ENCODE data around the gene EPHA4. TPM values are rescaled to one million over a fixed set of nuclear protein-coding genes. Genes with fewer than 3 reads are reported as not detected.

The EPHA4 gene
- total and polyA plus RNA-seq, 2 experiments from 2014 or later: 24.4 to 42.2 TPM

GRCh38 chr2:221392228-221392881 is 179.7 kb downstream of the EPHA4 start:
- in situ Hi-C loops (cut with MboI): no loop called here

DNA sequence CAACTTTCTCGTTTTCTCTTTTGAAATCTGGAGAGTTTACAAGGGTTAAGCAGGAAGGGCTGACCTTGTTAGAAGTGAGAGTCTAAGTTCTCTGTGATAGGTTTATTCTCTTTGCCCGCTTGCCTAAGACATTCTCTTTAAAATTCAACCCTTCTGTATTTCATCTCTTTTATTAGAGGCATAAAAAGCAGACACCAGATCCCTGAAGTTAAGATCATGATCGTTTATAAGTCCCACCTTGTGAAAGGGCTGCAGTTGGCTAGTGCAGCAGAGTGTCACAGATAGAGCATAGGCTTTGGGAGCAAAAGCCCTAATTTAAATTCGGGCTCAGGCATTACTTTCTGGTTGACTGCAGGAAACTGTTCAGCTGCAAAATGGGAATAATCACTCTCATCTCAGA is 181.2 kb downstream of the EPHA4 start:
- Histone ChIP-seq H3K4me3 (no peak overlapping the region), H3K79me2 (ENCODE audit: insufficient read depth) (no peaks in the 10 kb centered on the region), H3K27me3 (replicated peaks; ENCODE audit: insufficient read depth) (no peaks in the 10 kb centered on the region), H3K4me1 (ENCODE audit: insufficient read depth) (no peaks in the 10 kb centered on the region), H3K9me2 (ENCODE audit: insufficient read depth) (no peaks in the 10 kb centered on the region), H3K9me3 (ENCODE audit: low read depth) (no peaks in the 10 kb centered on the region), H3K27ac (no peak overlapping the region), H3K9ac (no peak overlapping the region), H3K36me3 (ENCODE audit: low read depth) (no peaks in the 10 kb centered on the region), H4K20me1 (ENCODE audit: insufficient read depth) (no peaks in the 10 kb centered on the region), H2AFZ (no peak overlapping the region), H3K4me2 (ENCODE audit: unreplicated experiment) (no peak overlapping the region), H3F3A (ENCODE audit: insufficient read depth) (no peaks in the 10 kb centered on the region)
- 66 to 72% methylated on average over 4 of the region's 4 CpGs for WGBS, 2 experiments (ENCODE audit: low coverage in 1 of 2, low lambda C conversion rate in 2 of 2, missing lambda C conversion rate in 2 of 2)
- DNase-seq: no peak
- in situ Hi-C loops (cut with MboI): no loop called here
- TF ChIP-seq EZH2phosphoT487 (IDR thresholded peaks at IDR 0.05; ENCODE audit: insufficient read depth, low read depth) (no peak), EZH2 (IDR thresholded peaks at IDR 0.05; ENCODE audit: insufficient read depth, poor library complexity, severe bottlenecking) (no peak)

More at GRCh38 chr2:221392228-221392881, 179.7 kb downstream of the EPHA4 start:
- H3K9me3 ChIP-seq (ENCODE audit: low read depth): no peaks in the 10 kb centered on the region
- H3K9ac ChIP-seq: no peak overlapping the region
- no peaks in the 10 kb centered on the region for H3F3A ChIP-seq (ENCODE audit: insufficient read depth)
- no peaks in the 10 kb centered on the region for H3K79me2 ChIP-seq (ENCODE audit: insufficient read depth)
- H3K4me3 ChIP-seq: no peak overlapping the region
- DNase-seq: no peak
- no peak for TF ChIP-seq EZH2phosphoT487 (IDR thresholded peaks at IDR 0.05; ENCODE audit: insufficient read depth, low read depth)
- no peak for TF ChIP-seq EZH2 (IDR thresholded peaks at IDR 0.05; ENCODE audit: insufficient read depth, poor library complexity, severe bottlenecking)
- WGBS, 2 experiments (ENCODE audit: low coverage in 1 of 2, low lambda C conversion rate in 2 of 2, missing lambda C conversion rate in 2 of 2): 81 to 84% methylated on average over 5 of the region's 5 CpGs
- H3K36me3 ChIP-seq (ENCODE audit: low read depth): no peaks in the 10 kb centered on the region
- no peaks in the 10 kb centered on the region for H4K20me1 ChIP-seq (ENCODE audit: insufficient read depth)
- no peaks in the 10 kb centered on the region for H3K4me1 ChIP-seq (ENCODE audit: insufficient read depth)
- no peaks in the 10 kb centered on the region for H3K9me2 ChIP-seq (ENCODE audit: insufficient read depth)
- H3K27ac ChIP-seq: no peak overlapping the region
- H3K4me2 ChIP-seq (ENCODE audit: unreplicated experiment): no peak overlapping the region
- H2AFZ ChIP-seq: no peak overlapping the region
- no peaks in the 10 kb centered on the region for H3K27me3 ChIP-seq (replicated peaks; ENCODE audit: insufficient read depth)

DNA sequence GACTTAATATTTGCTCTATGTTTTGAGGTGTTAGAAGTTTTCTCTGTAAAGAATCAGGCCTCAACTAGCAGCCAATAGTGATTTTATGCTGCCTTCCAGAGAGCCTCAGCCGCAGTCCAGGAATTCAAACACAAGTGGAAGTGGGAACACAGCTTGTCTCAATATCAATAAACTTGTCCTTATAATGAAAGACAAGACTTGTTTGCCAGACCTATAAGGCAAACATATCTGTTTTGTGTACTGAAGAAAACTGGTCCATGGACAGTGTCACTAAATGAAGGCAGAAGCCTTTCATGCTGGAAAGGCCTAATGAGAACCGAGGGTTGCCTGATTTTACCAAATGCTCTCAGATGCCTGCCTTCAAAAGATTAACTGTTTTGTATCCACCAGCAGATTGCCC is 182.2 kb downstream of the EPHA4 start:
- no peaks in the 10 kb centered on the region for H3K79me2 ChIP-seq (ENCODE audit: insufficient read depth)
- H4K20me1 ChIP-seq (ENCODE audit: insufficient read depth): no peaks in the 10 kb centered on the region
- DNase-seq: no peak
- in situ Hi-C loops (cut with MboI): no loop called here
- no peak overlapping the region for H3K9ac ChIP-seq
- H3K4me3 ChIP-seq: no peak overlapping the region
- H3K4me1 ChIP-seq (ENCODE audit: insufficient read depth): no peaks in the 10 kb centered on the region
- H3K27me3 ChIP-seq (replicated peaks; ENCODE audit: insufficient read depth): no peaks in the 10 kb centered on the region
- 82 to 85% methylated on average over 2 of the region's 2 CpGs for WGBS, 2 experiments (ENCODE audit: low coverage in 1 of 2, low lambda C conversion rate in 2 of 2, missing lambda C conversion rate in 2 of 2)
- H3K36me3 ChIP-seq (ENCODE audit: low read depth): no peaks in the 10 kb centered on the region
- no peak overlapping the region for H3K4me2 ChIP-seq (ENCODE audit: unreplicated experiment)
- TF ChIP-seq EZH2 (IDR thresholded peaks at IDR 0.05; ENCODE audit: insufficient read depth, poor library complexity, severe bottlenecking): no peak
- no peak for TF ChIP-seq EZH2phosphoT487 (IDR thresholded peaks at IDR 0.05; ENCODE audit: insufficient read depth, low read depth)
- H3F3A ChIP-seq (ENCODE audit: insufficient read depth): no peaks in the 10 kb centered on the region
- no peak overlapping the region for H3K27ac ChIP-seq
- H2AFZ ChIP-seq: no peak overlapping the region
- H3K9me3 ChIP-seq (ENCODE audit: low read depth): no peaks in the 10 kb centered on the region
- H3K9me2 ChIP-seq (ENCODE audit: insufficient read depth): no peaks in the 10 kb centered on the region

- Histone ChIP-seq H3K27ac (no peak overlapping the region), H3K9me3 (ENCODE audit: low read depth) (no peaks in the 10 kb centered on the region), H4K20me1 (ENCODE audit: insufficient read depth) (no peaks in the 10 kb centered on the region), H3K79me2 (ENCODE audit: insufficient read depth) (no peaks in the 10 kb centered on the region), H3F3A (ENCODE audit: insufficient read depth) (no peaks in the 10 kb centered on the region), H2AFZ (no peak overlapping the region), H3K4me2 (ENCODE audit: unreplicated experiment) (no peak overlapping the region), H3K9me2 (ENCODE audit: insufficient read depth) (no peaks in the 10 kb centered on the region), H3K4me1 (ENCODE audit: insufficient read depth) (no peaks in the 10 kb centered on the region), H3K36me3 (ENCODE audit: low read depth) (no peaks in the 10 kb centered on the region), H3K27me3 (replicated peaks; ENCODE audit: insufficient read depth) (no peaks in the 10 kb centered on the region), H3K4me3 (no peak overlapping the region), H3K9ac (no peak overlapping the region)
- 79 to 80% methylated on average over 5 of the region's 5 CpGs for WGBS, 2 experiments (ENCODE audit: low coverage in 1 of 2, low lambda C conversion rate in 2 of 2, missing lambda C conversion rate in 2 of 2)
- TF ChIP-seq EZH2phosphoT487 (IDR thresholded peaks at IDR 0.05; ENCODE audit: insufficient read depth, low read depth) (no peak), EZH2 (IDR thresholded peaks at IDR 0.05; ENCODE audit: insufficient read depth, poor library complexity, severe bottlenecking) (no peak)
- in situ Hi-C loops (cut with MboI): no loop called here
- DNase-seq: no peak
These were observed 182.7 kb downstream of the EPHA4 start for GRCh38 chr2:221389421-221389820.

Data from GM23248 (cell line).